Natural killer cell (primary cell): ENCODE data around the gene ZNF497. TPM values are rescaled to one million over a fixed set of nuclear protein-coding genes. Genes with fewer than 3 reads are reported as not detected.

Source experiments
- ATAC-seq, 3 donors: fragments of 150-1000 bp in 2 of 3; fragments of 200-7000 bp in 1 of 3; cut with Tn5 transposase; 1 replicate in 1 of 3; 2 replicates in 2 of 3; pipeline ENCODE4 v1.10.0; 2021; ENCODE audit warnings: mild to moderate bottlenecking in 2 of 3, moderate library complexity in 2 of 3
- DNase-seq, 2 donors: peaks; one replicate each; pipeline versions ENCODE4 v3.0.0 to v3.0.0-alpha.2; 2013 to 2021; ENCODE audit warnings: mixed read lengths in 1 of 2
- H3K27ac ChIP-seq: one replicate; pipeline ENCODE4 v1.5.1; 2013; ENCODE audit warnings: mild to moderate bottlenecking, low read length
- H3K27me3 ChIP-seq: one replicate; pipeline ENCODE4 v1.6.1; 2013; ENCODE audit warnings: low read length; ENCODE audit not compliant: control insufficient read depth, insufficient read depth
- H3K36me3 ChIP-seq: one replicate; pipeline ENCODE4 v1.6.1; 2013; ENCODE audit warnings: low read length; ENCODE audit not compliant: control insufficient read depth, insufficient read depth
- H3K4me1 ChIP-seq: one replicate; pipeline ENCODE4 v1.6.1; 2013; ENCODE audit warnings: low read length; ENCODE audit not compliant: control insufficient read depth, insufficient read depth
- H3K4me3 ChIP-seq: one replicate; pipeline ENCODE4 v1.5.1; 2013; ENCODE audit warnings: low read length
- H3K9me3 ChIP-seq: one replicate; pipeline ENCODE4 v1.6.1; 2013; ENCODE audit warnings: low read length; ENCODE audit not compliant: control insufficient read depth, insufficient read depth
- H3K27ac Mint-ChIP-seq, 2 donors: one replicate each; pipeline ENCODE4 v1.8.0; 2022; ENCODE audit warnings: mild to moderate bottlenecking in 2 of 2, mixed read lengths in 2 of 2, moderate library complexity in 1 of 2
- H3K27me3 Mint-ChIP-seq, 2 donors: one replicate each; pipeline ENCODE4 v1.8.0; 2022; ENCODE audit warnings: low read depth in 2 of 2, mixed read lengths in 2 of 2
- H3K36me3 Mint-ChIP-seq: one replicate; pipeline ENCODE4 v1.8.0; 2022; ENCODE audit warnings: mixed read lengths
- H3K4me1 Mint-ChIP-seq, 2 donors: one replicate each; pipeline ENCODE4 v1.8.0; 2022; ENCODE audit warnings: mixed read lengths in 2 of 2
- H3K4me3 Mint-ChIP-seq: one replicate; pipeline ENCODE4 v1.8.0; 2022; ENCODE audit warnings: mild to moderate bottlenecking, moderate library complexity, mixed read lengths
- H3K9me3 Mint-ChIP-seq, 2 donors: one replicate each; pipeline ENCODE4 v1.8.0; 2022; ENCODE audit warnings: mixed read lengths in 2 of 2
- CTCF ChIP-seq: fragments of 200-600 bp; IDR thresholded peaks from one replicate; pipeline ENCODE4 v1.8.0; 2022; ENCODE audit warnings: antibody characterized with exemption
- WGBS: methylation state at CpG from one replicate; pipeline ENCODE4 v1.1.7; 2013; ENCODE audit warnings: missing lambda C conversion rate; ENCODE audit not compliant: insufficient coverage; 5-methylcytosine and 5-hydroxymethylcytosine counted together
- intact Hi-C: fragments of 100-400 bp; cut with micrococcal nuclease; formaldehyde crosslinking; loops from one replicate; pipeline ENCODE4 v1.14.2; 2022
- total RNA-seq, 4 donors: library from RNA; stranded (reverse); fragments of 120-200 nt in 1 of 4; gene quantifications; one replicate each; pipeline versions ENCODE4 v1.2.3 to v1.2.4, GENCODE V29; 2013 to 2022

ZNF497 gene
- total RNA-seq, 3 donors from 2014 or later (not counting 1 experiment from before 2014, with no cell fraction given), result 0.40 to 0.61 (median 0.60) TPM

DNA sequence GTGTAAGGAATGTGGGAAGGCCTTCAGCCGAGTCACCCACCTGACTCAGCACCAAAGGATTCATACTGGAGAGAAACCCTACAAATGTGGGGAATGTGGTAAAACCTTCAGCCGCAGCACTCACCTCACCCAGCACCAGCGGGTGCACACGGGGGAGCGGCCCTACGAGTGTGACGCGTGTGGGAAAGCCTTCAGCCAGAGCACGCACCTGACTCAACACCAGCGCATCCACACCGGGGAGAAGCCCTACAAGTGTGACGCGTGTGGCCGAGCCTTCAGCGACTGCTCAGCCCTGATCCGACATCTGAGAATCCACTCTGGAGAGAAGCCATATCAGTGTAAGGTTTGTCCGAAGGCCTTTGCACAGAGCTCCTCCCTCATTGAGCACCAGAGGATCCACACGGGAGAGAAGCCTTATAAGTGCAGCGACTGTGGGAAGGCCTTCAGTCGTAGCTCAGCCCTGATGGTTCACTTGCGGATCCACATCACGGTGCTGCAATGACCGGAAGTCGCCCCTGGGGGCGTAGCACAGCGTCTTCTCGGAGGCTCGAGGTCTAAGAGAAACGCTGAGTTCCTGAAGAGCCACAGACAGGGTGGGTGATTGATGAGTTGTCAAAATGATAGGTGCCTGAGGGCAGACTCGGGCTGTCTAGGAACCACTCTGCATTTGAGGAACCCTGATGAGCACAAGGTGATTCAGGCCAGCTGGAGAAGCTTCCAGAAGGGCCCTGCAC lies 23.6 kb downstream of the ZNF497 start:
- Histone ChIP-seq H3K27ac (no peak overlapping the region), H3K36me3 (peaks cover 17% of the 10 kb centered on the region), H3K27me3 (no peaks in the 10 kb centered on the region), H3K4me3 (no peak overlapping the region), H3K4me1 (no peaks in the 10 kb centered on the region), H3K9me3 (no peaks in the 10 kb centered on the region)
- Mint-ChIP-seq H3K36me3 (peaks cover 8% of the 10 kb centered on the region), H3K4me1 (peaks cover 0 to 5% of the 10 kb centered on the region in 2 donors), H3K27ac (no peak overlapping the region), H3K27me3 (no peaks in the 10 kb centered on the region), H3K4me3 (no peak overlapping the region), H3K9me3 (no peaks in the 10 kb centered on the region)
- WGBS, result 95% methylated on average over 30 of the region's 30 CpGs
- ATAC-seq (no peak), DNase-seq (no peak)
- intact Hi-C loops, result no loop called here
- TF ChIP-seq CTCF, result no peak

DNA sequence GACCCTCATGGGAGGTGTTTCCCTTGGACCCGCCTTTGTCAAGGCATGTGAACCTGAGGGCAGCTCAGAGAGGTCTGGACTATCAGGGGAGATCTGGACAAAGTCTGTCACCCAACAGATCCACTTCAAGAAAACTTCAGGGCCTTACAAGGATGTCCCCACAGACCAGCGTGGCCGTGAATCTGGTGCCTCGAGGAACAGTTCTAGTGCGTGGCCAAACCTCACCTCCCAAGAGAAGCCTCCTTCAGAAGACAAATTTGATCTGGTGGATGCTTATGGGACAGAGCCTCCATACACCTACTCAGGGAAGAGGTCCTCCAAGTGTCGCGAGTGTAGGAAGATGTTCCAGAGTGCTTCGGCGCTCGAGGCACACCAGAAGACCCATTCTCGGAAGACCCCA lies 24.2 kb downstream of the ZNF497 start:
- no peak overlapping the region for H3K4me3 Mint-ChIP-seq

GRCh38 chr19:58336820-58337219 lies 25.7 kb downstream of the ZNF497 start:
- Histone ChIP-seq H3K4me3 (no peak overlapping the region), H3K4me1 (no peaks in the 10 kb centered on the region), H3K27me3 (no peaks in the 10 kb centered on the region), H3K27ac (no peak overlapping the region), H3K36me3 (peaks cover 17% of the 10 kb centered on the region), H3K9me3 (no peaks in the 10 kb centered on the region)
- Mint-ChIP-seq H3K9me3 (no peaks in the 10 kb centered on the region), H3K27me3 (no peaks in the 10 kb centered on the region), H3K27ac (no peak overlapping the region), H3K4me3 (no peak overlapping the region), H3K4me1 (peaks cover 0 to 5% of the 10 kb centered on the region in 2 donors), H3K36me3 (peaks cover 8% of the 10 kb centered on the region)
- 93% methylated on average over 3 of the region's 4 CpGs for WGBS
- TF ChIP-seq CTCF, result no peak
- ATAC-seq (no peak), DNase-seq (no peak)
- intact Hi-C loops, result no loop called here

More for the DNA sequence above, 24.2 kb downstream of the ZNF497 start:
- no peaks in the 10 kb centered on the region for H3K9me3 ChIP-seq
- Mint-ChIP-seq H3K9me3 (no peaks in the 10 kb centered on the region), H3K36me3 (peaks cover 8% of the 10 kb centered on the region), H3K27ac (no peak overlapping the region), H3K27me3 (no peaks in the 10 kb centered on the region), H3K4me1 (peaks cover 0 to 5% of the 10 kb centered on the region in 2 donors)
- DNase-seq, result no peak
- peaks cover 17% of the 10 kb centered on the region for H3K36me3 ChIP-seq
- no peak overlapping the region for H3K4me3 ChIP-seq
- ATAC-seq, result no peak
- WGBS, result over 99% methylated on average over 11 of the region's 11 CpGs
- intact Hi-C loops, result no loop called here
- H3K27me3 ChIP-seq, result no peaks in the 10 kb centered on the region
- TF ChIP-seq CTCF, result no peak
- no peaks in the 10 kb centered on the region for H3K4me1 ChIP-seq
- no peak overlapping the region for H3K27ac ChIP-seq

DNA sequence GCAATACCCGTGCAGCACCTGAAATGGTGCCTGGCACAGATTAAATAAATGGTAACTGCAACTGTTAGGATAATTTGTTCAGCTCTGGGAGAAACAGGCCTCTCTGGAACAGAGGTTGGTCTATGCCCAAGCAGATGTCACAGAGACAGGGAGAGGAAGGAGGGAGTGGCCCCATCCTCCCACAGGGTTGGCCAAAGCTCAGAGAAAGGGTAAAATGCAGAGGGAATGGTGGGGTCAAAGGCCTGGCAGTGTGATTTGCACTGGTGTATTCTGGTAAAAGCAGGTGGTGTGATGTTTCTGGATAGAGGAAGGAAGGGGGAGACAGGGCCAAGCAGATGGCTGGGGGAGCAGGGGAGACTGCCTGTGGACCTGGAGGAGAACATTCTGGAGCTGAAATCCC lies 26.3 kb downstream of the ZNF497 start:
- 97% methylated on average over 1 of the region's 1 CpG for WGBS
- no peaks in the 10 kb centered on the region for H3K27me3 Mint-ChIP-seq
- H3K9me3 Mint-ChIP-seq, result no peaks in the 10 kb centered on the region
- intact Hi-C loops, result no loop called here
- Histone ChIP-seq H3K9me3 (no peaks in the 10 kb centered on the region), H3K36me3 (peaks cover 17% of the 10 kb centered on the region), H3K4me1 (no peaks in the 10 kb centered on the region), H3K27me3 (no peaks in the 10 kb centered on the region), H3K27ac (no peak overlapping the region), H3K4me3 (no peak overlapping the region)
- H3K27ac Mint-ChIP-seq, result no peak overlapping the region
- H3K4me1 Mint-ChIP-seq, result peaks cover 0 to 2% of the 10 kb centered on the region in 2 donors
- TF ChIP-seq CTCF, result no peak
- no peak overlapping the region for H3K4me3 Mint-ChIP-seq
- peaks cover 8% of the 10 kb centered on the region for H3K36me3 Mint-ChIP-seq
- DNase-seq, result no peak
- ATAC-seq, result no peak
